PC-9 (cell line): ENCODE measurements around the gene AOC1.

Experiments
- CTCF ChIP-seq: fragments of 200-600 bp; sonication (generic); conservative IDR thresholded peaks from 2 replicates; pipeline ENCODE4 v1.6.1; 2017; ENCODE audit warnings: mixed run types, antibody characterized with exemption, mild to moderate bottlenecking, moderate library complexity
- EZH2 ChIP-seq: fragments of 200-600 bp; sonication (generic); IDR thresholded peaks from 2 replicates; pipeline ENCODE4 v1.8.0; 2017; ENCODE audit warnings: antibody characterized with exemption, low read depth

GRCh38 chr7:150854066-150855000 lies 2.0 kb downstream of the AOC1 start:
- TF ChIP-seq CTCF (no peak), EZH2 (no peak)
